GM23338 (cell line): ENCODE results near the gene AKAP17A.

Experiments
- CREB1 ChIP-seq: fragments of 250-450 bp; sonication (Bioruptor Pico); IDR thresholded peaks from 2 replicates; pipeline ENCODE4 v1.5.0; 2020; ENCODE audit warnings: low read depth, mild to moderate bottlenecking, moderate library complexity
- EZH2 ChIP-seq: fragments of 200-600 bp; sonication (generic); IDR thresholded peaks from one replicate; pipeline ENCODE4 v1.8.0; 2017; ENCODE audit warnings: antibody characterized with exemption, mild to moderate bottlenecking, low read depth; ENCODE audit not compliant: unreplicated experiment
- POLR2AphosphoS5 ChIP-seq: IDR thresholded peaks from 2 replicates; pipeline ENCODE4 v1.6.1; 2016; ENCODE audit warnings: antibody characterized with exemption, low read depth
- STAT1 ChIP-seq: IDR thresholded peaks from one replicate; pipeline ENCODE4 v1.6.1; 2016; ENCODE audit warnings: antibody characterized with exemption; ENCODE audit not compliant: unreplicated experiment
- TF ChIP-seq, protein P1 (sequence below), 2 experiments: fragments of 200-600 bp in 1 of 2; sonication (generic) in 1 of 2; conservative IDR thresholded peaks; 2 replicates each; pipeline versions ENCODE4 v1.5.1 to v1.6.1; 2016 to 2017; ENCODE audit warnings: antibody characterized with exemption in 2 of 2, low read depth in 2 of 2, mild to moderate bottlenecking in 2 of 2, moderate library complexity in 1 of 2
- TF ChIP-seq, protein P2 (sequence below): IDR thresholded peaks from 2 replicates; pipeline ENCODE4 v1.6.1; 2016; ENCODE audit warnings: antibody characterized with exemption
- TF ChIP-seq, protein P3 (sequence below): IDR thresholded peaks from one replicate; pipeline ENCODE4 v1.6.1; 2018; ENCODE audit warnings: antibody characterized with exemption; ENCODE audit not compliant: unreplicated experiment

DNA sequence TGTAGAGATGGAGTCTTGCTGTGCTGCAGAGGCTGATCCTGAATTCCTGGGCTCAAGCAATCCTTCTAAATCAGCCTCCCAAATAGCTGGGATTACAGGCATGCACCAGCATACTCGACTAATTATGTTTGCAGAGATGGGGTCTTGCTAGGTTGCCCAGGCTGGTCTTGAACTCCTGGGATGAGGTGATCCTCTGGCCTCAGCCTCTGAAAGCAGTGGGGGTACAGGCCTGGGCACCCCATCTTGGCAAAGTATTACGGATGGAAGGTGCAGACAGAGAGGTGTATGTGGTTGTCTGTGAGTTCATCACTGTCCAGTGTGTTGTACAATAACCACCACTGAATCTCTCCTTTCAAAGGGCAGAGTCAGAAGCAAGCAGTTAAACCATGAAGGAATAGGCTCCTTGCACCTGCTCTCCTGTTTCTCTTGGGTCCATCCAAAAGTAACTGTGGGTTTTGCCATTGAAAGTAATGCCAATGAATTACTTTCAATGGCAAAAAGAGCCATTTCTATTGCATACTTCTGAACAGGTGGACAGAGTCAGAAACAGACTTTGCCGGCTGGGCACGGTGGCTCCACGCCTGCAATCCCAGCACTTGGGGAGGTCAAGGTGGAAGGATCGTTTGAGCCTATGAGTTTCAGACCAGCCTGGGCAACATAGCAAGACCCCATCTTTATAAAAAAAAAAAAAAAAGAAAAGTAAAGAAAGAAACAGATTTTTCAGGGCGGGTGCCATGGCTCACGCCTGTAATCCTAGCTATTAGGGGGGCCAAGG lies 7.0 kb upstream of the AKAP17A start:
- TF ChIP-seq, protein P1, sequence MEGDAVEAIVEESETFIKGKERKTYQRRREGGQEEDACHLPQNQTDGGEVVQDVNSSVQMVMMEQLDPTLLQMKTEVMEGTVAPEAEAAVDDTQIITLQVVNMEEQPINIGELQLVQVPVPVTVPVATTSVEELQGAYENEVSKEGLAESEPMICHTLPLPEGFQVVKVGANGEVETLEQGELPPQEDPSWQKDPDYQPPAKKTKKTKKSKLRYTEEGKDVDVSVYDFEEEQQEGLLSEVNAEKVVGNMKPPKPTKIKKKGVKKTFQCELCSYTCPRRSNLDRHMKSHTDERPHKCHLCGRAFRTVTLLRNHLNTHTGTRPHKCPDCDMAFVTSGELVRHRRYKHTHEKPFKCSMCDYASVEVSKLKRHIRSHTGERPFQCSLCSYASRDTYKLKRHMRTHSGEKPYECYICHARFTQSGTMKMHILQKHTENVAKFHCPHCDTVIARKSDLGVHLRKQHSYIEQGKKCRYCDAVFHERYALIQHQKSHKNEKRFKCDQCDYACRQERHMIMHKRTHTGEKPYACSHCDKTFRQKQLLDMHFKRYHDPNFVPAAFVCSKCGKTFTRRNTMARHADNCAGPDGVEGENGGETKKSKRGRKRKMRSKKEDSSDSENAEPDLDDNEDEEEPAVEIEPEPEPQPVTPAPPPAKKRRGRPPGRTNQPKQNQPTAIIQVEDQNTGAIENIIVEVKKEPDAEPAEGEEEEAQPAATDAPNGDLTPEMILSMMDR (conservative IDR thresholded peaks at IDR 0.05; ENCODE audit: low read depth in 2 of 2), result no peak
- TF ChIP-seq POLR2AphosphoS5 (no peak), EZH2 (no peak), CREB1 (CRISPR knock-in tag) (no peak), STAT1 (no peak)
- TF ChIP-seq, protein P2, sequence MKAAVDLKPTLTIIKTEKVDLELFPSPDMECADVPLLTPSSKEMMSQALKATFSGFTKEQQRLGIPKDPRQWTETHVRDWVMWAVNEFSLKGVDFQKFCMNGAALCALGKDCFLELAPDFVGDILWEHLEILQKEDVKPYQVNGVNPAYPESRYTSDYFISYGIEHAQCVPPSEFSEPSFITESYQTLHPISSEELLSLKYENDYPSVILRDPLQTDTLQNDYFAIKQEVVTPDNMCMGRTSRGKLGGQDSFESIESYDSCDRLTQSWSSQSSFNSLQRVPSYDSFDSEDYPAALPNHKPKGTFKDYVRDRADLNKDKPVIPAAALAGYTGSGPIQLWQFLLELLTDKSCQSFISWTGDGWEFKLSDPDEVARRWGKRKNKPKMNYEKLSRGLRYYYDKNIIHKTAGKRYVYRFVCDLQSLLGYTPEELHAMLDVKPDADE, result no peak
- TF ChIP-seq, protein P3, sequence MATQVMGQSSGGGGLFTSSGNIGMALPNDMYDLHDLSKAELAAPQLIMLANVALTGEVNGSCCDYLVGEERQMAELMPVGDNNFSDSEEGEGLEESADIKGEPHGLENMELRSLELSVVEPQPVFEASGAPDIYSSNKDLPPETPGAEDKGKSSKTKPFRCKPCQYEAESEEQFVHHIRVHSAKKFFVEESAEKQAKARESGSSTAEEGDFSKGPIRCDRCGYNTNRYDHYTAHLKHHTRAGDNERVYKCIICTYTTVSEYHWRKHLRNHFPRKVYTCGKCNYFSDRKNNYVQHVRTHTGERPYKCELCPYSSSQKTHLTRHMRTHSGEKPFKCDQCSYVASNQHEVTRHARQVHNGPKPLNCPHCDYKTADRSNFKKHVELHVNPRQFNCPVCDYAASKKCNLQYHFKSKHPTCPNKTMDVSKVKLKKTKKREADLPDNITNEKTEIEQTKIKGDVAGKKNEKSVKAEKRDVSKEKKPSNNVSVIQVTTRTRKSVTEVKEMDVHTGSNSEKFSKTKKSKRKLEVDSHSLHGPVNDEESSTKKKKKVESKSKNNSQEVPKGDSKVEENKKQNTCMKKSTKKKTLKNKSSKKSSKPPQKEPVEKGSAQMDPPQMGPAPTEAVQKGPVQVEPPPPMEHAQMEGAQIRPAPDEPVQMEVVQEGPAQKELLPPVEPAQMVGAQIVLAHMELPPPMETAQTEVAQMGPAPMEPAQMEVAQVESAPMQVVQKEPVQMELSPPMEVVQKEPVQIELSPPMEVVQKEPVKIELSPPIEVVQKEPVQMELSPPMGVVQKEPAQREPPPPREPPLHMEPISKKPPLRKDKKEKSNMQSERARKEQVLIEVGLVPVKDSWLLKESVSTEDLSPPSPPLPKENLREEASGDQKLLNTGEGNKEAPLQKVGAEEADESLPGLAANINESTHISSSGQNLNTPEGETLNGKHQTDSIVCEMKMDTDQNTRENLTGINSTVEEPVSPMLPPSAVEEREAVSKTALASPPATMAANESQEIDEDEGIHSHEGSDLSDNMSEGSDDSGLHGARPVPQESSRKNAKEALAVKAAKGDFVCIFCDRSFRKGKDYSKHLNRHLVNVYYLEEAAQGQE, result no peak
